ENCODE measurements around the gene MPC2. TPM values are rescaled to one million over a fixed set of nuclear protein-coding genes. Genes with fewer than 3 reads are reported as not detected.

MPC2 gene
- total RNA-seq, 1 experiment from 2014 or later = 42.8 TPM

GRCh38 chr1:167974698-167975097 lies 37.8 kb upstream of the MPC2 start:
- CTCF ChIA-PET = no interaction called here
- H3K4me1 Mint-ChIP-seq = no peaks in the 10 kb centered on the region

DNA sequence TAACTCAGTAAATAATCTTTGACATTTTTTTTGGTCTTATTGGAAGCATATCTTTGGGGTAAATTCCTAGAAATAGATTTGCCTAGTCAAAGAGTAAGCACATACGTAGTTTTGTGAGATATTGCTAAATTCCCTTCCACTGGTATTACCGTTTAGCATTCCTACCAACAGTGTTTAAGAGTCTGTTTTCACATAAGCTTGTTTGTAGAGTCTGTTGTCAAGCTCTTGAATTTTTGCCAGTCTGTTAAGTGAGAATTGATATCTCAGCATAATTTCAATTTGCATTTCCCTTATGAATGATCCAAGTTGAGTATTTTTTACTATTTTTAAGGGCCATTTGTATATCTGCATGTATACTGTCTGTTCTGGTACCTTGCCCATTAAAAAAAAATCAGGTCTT lies 37.0 kb upstream of the MPC2 start:
- Mint-ChIP-seq H3K9me3 (peaks cover 12% of the 10 kb centered on the region), H3K4me3 (no peak overlapping the region), H3K27me3 (ENCODE audit: low read depth) (no peaks in the 10 kb centered on the region), H3K27ac (no peak overlapping the region), H3K4me1 (no peaks in the 10 kb centered on the region), H3K36me3 (peaks cover 22% of the 10 kb centered on the region)
- ATAC-seq = no peak
- POLR2A ChIA-PET = no interaction called here
- CTCF ChIA-PET = interaction anchor here (0.7 kb wide), 1 partner anchor 37 kb away, joined by 3 read pairs; no protein-coding TSS in a partner anchor
- DNase-seq (ENCODE audit: low spot score) = no peak
- TF ChIP-seq, protein P1, sequence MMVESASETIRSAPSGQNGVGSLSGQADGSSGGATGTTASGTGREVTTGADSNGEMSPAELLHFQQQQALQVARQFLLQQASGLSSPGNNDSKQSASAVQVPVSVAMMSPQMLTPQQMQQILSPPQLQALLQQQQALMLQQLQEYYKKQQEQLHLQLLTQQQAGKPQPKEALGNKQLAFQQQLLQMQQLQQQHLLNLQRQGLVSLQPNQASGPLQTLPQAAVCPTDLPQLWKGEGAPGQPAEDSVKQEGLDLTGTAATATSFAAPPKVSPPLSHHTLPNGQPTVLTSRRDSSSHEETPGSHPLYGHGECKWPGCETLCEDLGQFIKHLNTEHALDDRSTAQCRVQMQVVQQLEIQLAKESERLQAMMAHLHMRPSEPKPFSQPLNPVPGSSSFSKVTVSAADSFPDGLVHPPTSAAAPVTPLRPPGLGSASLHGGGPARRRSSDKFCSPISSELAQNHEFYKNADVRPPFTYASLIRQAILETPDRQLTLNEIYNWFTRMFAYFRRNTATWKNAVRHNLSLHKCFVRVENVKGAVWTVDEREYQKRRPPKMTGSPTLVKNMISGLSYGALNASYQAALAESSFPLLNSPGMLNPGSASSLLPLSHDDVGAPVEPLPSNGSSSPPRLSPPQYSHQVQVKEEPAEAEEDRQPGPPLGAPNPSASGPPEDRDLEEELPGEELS (CRISPR knock-in tag; IDR thresholded peaks at IDR 0.05) = no peak
- TF ChIP-seq ZNF423 (CRISPR knock-in tag; IDR thresholded peaks at IDR 0.05) (no peak), NFYB (CRISPR knock-in tag; conservative IDR thresholded peaks at IDR 0.05; ENCODE audit: low read depth) (no peak)
- TF ChIP-seq, protein P2, sequence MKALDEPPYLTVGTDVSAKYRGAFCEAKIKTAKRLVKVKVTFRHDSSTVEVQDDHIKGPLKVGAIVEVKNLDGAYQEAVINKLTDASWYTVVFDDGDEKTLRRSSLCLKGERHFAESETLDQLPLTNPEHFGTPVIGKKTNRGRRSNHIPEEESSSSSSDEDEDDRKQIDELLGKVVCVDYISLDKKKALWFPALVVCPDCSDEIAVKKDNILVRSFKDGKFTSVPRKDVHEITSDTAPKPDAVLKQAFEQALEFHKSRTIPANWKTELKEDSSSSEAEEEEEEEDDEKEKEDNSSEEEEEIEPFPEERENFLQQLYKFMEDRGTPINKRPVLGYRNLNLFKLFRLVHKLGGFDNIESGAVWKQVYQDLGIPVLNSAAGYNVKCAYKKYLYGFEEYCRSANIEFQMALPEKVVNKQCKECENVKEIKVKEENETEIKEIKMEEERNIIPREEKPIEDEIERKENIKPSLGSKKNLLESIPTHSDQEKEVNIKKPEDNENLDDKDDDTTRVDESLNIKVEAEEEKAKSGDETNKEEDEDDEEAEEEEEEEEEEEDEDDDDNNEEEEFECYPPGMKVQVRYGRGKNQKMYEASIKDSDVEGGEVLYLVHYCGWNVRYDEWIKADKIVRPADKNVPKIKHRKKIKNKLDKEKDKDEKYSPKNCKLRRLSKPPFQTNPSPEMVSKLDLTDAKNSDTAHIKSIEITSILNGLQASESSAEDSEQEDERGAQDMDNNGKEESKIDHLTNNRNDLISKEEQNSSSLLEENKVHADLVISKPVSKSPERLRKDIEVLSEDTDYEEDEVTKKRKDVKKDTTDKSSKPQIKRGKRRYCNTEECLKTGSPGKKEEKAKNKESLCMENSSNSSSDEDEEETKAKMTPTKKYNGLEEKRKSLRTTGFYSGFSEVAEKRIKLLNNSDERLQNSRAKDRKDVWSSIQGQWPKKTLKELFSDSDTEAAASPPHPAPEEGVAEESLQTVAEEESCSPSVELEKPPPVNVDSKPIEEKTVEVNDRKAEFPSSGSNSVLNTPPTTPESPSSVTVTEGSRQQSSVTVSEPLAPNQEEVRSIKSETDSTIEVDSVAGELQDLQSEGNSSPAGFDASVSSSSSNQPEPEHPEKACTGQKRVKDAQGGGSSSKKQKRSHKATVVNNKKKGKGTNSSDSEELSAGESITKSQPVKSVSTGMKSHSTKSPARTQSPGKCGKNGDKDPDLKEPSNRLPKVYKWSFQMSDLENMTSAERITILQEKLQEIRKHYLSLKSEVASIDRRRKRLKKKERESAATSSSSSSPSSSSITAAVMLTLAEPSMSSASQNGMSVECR (CRISPR knock-in tag; IDR thresholded peaks at IDR 0.05; ENCODE audit: borderline replicate concordance) = no peak

More at GRCh38 chr1:167974698-167975097, 37.8 kb upstream of the MPC2 start:
- H3K9me3 Mint-ChIP-seq = peaks cover 12% of the 10 kb centered on the region
- H3K27me3 Mint-ChIP-seq (ENCODE audit: low read depth) = no peaks in the 10 kb centered on the region
- TF ChIP-seq TEAD1 (CRISPR knock-in tag; IDR thresholded peaks at IDR 0.05) (no peak), RELA (CRISPR knock-in tag; IDR thresholded peaks at IDR 0.05; ENCODE audit: borderline replicate concordance) (no peak), ZNF317 (CRISPR knock-in tag; IDR thresholded peaks at IDR 0.05; ENCODE audit: borderline replicate concordance, low read depth) (no peak), E2F1 (CRISPR knock-in tag; IDR thresholded peaks at IDR 0.05) (no peak), MLX (CRISPR knock-in tag; IDR thresholded peaks at IDR 0.05) (no peak), ZNF138 (CRISPR knock-in tag; conservative IDR thresholded peaks at IDR 0.05) (no peak), CBFB (CRISPR knock-in tag; IDR thresholded peaks at IDR 0.05; ENCODE audit: low read depth) (no peak), NFE2L1 (CRISPR knock-in tag; IDR thresholded peaks at IDR 0.05) (no peak), CDX4 (CRISPR knock-in tag; IDR thresholded peaks at IDR 0.05; ENCODE audit: borderline replicate concordance) (no peak), ATF1 (CRISPR knock-in tag; IDR thresholded peaks at IDR 0.05) (no peak), TCF7 (CRISPR knock-in tag; IDR thresholded peaks at IDR 0.05; ENCODE audit: low read depth) (no peak), ZBTB21 (CRISPR knock-in tag; IDR thresholded peaks at IDR 0.05; ENCODE audit: borderline replicate concordance) (no peak), FOXK1 (CRISPR knock-in tag; IDR thresholded peaks at IDR 0.05) (no peak), JAZF1 (CRISPR knock-in tag; IDR thresholded peaks at IDR 0.05) (no peak), ZNF396 (CRISPR knock-in tag; IDR thresholded peaks at IDR 0.05; ENCODE audit: borderline replicate concordance) (no peak), NR2C2 (CRISPR knock-in tag; IDR thresholded peaks at IDR 0.05) (no peak)
- TF ChIP-seq, protein P3, sequence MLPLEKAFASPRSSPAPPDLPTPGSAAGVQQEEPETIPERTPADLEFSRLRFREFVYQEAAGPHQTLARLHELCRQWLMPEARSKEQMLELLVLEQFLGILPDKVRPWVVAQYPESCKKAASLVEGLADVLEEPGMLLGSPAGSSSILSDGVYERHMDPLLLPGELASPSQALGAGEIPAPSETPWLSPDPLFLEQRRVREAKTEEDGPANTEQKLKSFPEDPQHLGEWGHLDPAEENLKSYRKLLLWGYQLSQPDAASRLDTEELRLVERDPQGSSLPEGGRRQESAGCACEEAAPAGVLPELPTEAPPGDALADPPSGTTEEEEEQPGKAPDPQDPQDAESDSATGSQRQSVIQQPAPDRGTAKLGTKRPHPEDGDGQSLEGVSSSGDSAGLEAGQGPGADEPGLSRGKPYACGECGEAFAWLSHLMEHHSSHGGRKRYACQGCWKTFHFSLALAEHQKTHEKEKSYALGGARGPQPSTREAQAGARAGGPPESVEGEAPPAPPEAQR (CRISPR knock-in tag; IDR thresholded peaks at IDR 0.05) = no peak
- TF ChIP-seq, protein P2 (CRISPR knock-in tag; IDR thresholded peaks at IDR 0.05; ENCODE audit: borderline replicate concordance) = no peak
- peaks cover 22% of the 10 kb centered on the region for H3K36me3 Mint-ChIP-seq
- no peak for DNase-seq (ENCODE audit: low spot score)
- POLR2A ChIA-PET = no interaction called here
- ATAC-seq = no peak
- no peak overlapping the region for H3K27ac Mint-ChIP-seq
- H3K4me3 Mint-ChIP-seq = no peak overlapping the region

All from WTC11 (cell line).